Keratinocyte (primary cell): ENCODE data around the gene TRIM67.

ENCODE experiments used
- CTCF ChIP-seq, 3 experiments: IDR thresholded peaks in 1 of 3; conservative IDR thresholded peaks in 1 of 3; optimal IDR thresholded peaks in 1 of 3; 2 replicates in 2 of 3; 3 replicates in 1 of 3; pipeline versions ENCODE3 to v1.5.1; 2011; ENCODE audit warnings: low read length in 3 of 3, mild to moderate bottlenecking in 3 of 3, moderate library complexity in 2 of 3, control low read depth in 1 of 3, inconsistent platforms in 1 of 3; ENCODE audit not compliant: insufficient read depth in 2 of 3; ENCODE audit errors: extremely low read depth in 1 of 3
- EZH2 ChIP-seq: IDR thresholded peaks from one replicate; pipeline ENCODE4 v1.6.1; 2012; ENCODE audit warnings: inconsistent platforms, mild to moderate bottlenecking, low read length, moderate library complexity

DNA sequence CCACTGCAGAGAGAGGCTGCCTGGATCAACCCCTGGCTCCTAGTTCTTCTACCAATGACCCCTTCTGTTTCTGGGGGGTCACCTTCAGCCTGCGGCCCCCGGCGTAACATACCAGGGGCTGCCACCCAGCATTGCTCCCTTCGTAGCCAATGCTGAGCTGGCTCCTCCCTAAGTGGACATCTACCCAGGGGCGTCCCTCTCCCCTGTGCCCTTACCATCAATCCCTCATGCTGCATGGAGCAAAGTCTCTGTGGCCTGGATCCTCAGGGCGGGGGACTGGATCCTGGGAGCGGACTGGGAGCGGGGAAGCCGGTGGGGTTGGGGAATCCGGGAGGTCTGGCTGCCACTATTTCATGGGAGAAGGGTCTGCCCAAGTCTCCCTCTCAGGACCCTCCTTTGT lies 28.6 kb downstream of the TRIM67 start:
- TF ChIP-seq CTCF (optimal IDR thresholded peaks at IDR 0.05 in 1 of 3, IDR thresholded peaks at IDR 0.05 in 1 of 3, conservative IDR thresholded peaks at IDR 0.05 in 1 of 3; ENCODE audit: extremely low read depth in 1 of 3, insufficient read depth in 2 of 3, low read length in 3 of 3) (no peak), EZH2 (no peak)
